ENCODE results near the gene PKNOX2.

Gene PKNOX2

DNA sequence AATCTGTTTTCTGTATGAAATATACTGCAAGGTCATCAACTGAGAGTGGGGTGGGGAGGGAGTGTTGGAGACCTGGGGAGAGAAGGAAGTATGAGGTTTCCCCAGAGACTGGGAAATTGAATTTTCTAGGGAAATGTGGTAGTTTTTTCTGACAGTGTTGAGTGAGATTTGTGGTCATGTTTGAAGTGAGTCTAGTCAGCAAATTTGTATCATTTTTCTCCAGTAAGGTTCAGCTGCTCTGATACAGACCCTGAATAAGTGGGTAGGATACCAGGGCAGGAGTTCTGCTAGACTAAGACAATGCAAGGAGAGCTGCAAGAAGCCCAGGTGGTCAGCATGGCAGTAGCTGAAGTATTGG lies 112.0 kb downstream of the PKNOX2 start:
- no peak for DNase-seq
- H2AK5ac ChIP-seq (ENCODE audit: low read length): no peak overlapping the region

DNA sequence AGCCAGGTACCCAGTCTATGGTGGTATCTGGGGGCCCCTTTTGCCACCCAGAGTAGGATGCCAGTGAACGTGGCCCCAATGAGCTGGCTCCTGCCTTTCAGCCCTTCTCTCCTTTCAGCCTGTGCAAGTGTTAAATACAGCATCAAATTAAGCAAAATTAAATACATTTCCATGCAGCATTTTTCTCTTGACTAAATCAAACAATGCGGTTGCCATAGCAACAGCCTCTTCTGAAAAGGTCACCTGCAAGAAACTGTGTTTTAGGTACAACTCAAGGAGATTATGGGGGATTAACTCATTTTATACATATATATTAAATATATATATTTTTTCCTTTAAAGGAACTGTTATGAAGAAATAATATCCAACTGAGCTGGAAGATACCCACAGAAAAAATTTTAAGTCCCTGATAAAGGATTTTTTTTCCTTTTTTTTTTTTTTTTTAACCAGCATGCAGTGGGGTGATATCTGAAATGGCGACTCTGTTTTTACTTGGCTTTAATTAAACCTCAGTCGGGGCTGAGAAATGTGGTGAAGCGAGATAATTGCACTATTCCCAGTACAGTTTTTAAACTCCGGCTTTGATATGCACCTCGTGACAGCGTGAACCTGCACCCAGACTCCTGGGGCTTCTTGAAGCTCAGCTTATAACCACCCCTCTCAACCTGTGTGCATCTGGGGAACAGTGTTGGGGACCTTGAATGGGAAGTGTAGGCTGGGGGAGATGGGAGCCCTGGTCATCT lies 115.3 kb downstream of the PKNOX2 start:
- WGBS (ENCODE audit: extremely low coverage, insufficient coverage, insufficient read length): no CpG with 5 or more reads among the region's 8 CpGs
- H4K12ac ChIP-seq (ENCODE audit: low read depth, low read length): no peak overlapping the region

More for the DNA sequence above, 112.0 kb downstream of the PKNOX2 start:
- H3K23ac ChIP-seq (ENCODE audit: low read length): no peak overlapping the region
- peaks cover 12 to 13% of the 10 kb centered on the region in 2 experiments for H3K4me1 ChIP-seq (ENCODE audit: control insufficient read depth in 1 of 2, insufficient read depth in 2 of 2, low read length in 2 of 2)
- H4K8ac ChIP-seq (ENCODE audit: low read depth, low read length): no peak overlapping the region
- no peak overlapping the region for H3K18ac ChIP-seq (ENCODE audit: low read length)
- no peak overlapping the region for H4K91ac ChIP-seq (ENCODE audit: low read depth, low read length)
- H2BK12ac ChIP-seq (ENCODE audit: low read length): no peak overlapping the region
- no peak overlapping the region for H3K4ac ChIP-seq (ENCODE audit: low read depth, low read length)
- H4K12ac ChIP-seq (ENCODE audit: low read depth, low read length): no peak overlapping the region
- H3K79me2 ChIP-seq (ENCODE audit: control insufficient read depth, insufficient read depth, low read length, poor library complexity): no peaks in the 10 kb centered on the region
- peaks cover 2% of the 10 kb centered on the region for H3K9me3 ChIP-seq (ENCODE audit: insufficient read depth, low read depth, low read length)
- no peak overlapping the region for H3K14ac ChIP-seq (ENCODE audit: low read length)
- H3K4me2 ChIP-seq (ENCODE audit: low read length): no peak overlapping the region
- H3K4me3 ChIP-seq (ENCODE audit: low read depth, low read length): no peak overlapping the region
- H3K27me3 ChIP-seq (ENCODE audit: insufficient read depth, low read length): no peaks in the 10 kb centered on the region
- H3K36me3 ChIP-seq (ENCODE audit: control insufficient read depth in 1 of 2, insufficient read depth in 2 of 2, low read length in 2 of 2): no peaks in the 10 kb centered on the region
- H3K9ac ChIP-seq (ENCODE audit: low read length): no peak overlapping the region
- H3K27ac ChIP-seq (ENCODE audit: low read depth, low read length): no peak overlapping the region
- no peak overlapping the region for H2BK5ac ChIP-seq (ENCODE audit: low read depth, low read length, poor library complexity)
- no peak overlapping the region for H2AFZ ChIP-seq (ENCODE audit: insufficient read depth, low read length, poor library complexity)
- peaks cover 2% of the 10 kb centered on the region for H3K79me1 ChIP-seq (ENCODE audit: low read length)
- H2BK120ac ChIP-seq (ENCODE audit: insufficient read depth, low read length, poor library complexity): no peak overlapping the region

DNA sequence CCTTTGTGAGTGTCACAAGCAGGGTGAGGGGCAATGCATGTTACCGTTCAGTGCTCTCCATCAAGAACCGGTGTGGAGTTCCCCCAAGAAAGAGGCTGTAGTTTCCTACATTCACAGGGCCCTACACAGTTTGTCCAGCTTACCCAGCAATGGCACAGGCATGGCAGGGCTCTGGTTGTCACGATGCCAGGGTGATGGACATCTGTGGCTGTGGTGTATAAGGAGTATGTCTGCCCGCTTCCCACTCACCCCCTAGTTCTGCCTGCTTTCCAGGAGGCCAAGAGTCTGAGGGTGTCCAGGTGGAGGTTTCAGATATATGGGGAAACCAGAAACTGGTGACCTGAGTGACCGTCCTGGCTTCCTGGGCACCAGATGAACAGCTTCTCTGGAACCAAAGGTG lies 116.1 kb downstream of the PKNOX2 start:
- no peaks in the 10 kb centered on the region for H3K27me3 ChIP-seq (ENCODE audit: insufficient read depth, low read length)
- H3K36me3 ChIP-seq (ENCODE audit: control insufficient read depth in 1 of 2, insufficient read depth in 2 of 2, low read length in 2 of 2): no peaks in the 10 kb centered on the region
- no peak overlapping the region for H3K18ac ChIP-seq (ENCODE audit: low read length)
- H3K4ac ChIP-seq (ENCODE audit: low read depth, low read length): no peak overlapping the region
- no peaks in the 10 kb centered on the region for H3K4me1 ChIP-seq (ENCODE audit: control insufficient read depth in 1 of 2, insufficient read depth in 2 of 2, low read length in 2 of 2)
- H3K79me2 ChIP-seq (ENCODE audit: control insufficient read depth, insufficient read depth, low read length, poor library complexity): no peaks in the 10 kb centered on the region
- H3K9me3 ChIP-seq (ENCODE audit: insufficient read depth, low read depth, low read length): peaks cover 2% of the 10 kb centered on the region
- no peak overlapping the region for H4K12ac ChIP-seq (ENCODE audit: low read depth, low read length)
- H3K14ac ChIP-seq (ENCODE audit: low read length): no peak overlapping the region
- H3K79me1 ChIP-seq (ENCODE audit: low read length): no peaks in the 10 kb centered on the region
- no CpG with 5 or more reads among the region's 5 CpGs for WGBS (ENCODE audit: extremely low coverage, insufficient coverage, insufficient read length)
- H4K8ac ChIP-seq (ENCODE audit: low read depth, low read length): no peak overlapping the region
- H3K4me2 ChIP-seq (ENCODE audit: low read length): no peak overlapping the region
- H3K4me3 ChIP-seq (ENCODE audit: low read depth, low read length): no peak overlapping the region
- H2BK120ac ChIP-seq (ENCODE audit: insufficient read depth, low read length, poor library complexity): no peak overlapping the region
- no peak overlapping the region for H3K9ac ChIP-seq (ENCODE audit: low read length)
- no peak overlapping the region for H3K27ac ChIP-seq (ENCODE audit: low read depth, low read length)
- H2BK12ac ChIP-seq (ENCODE audit: low read length): no peak overlapping the region
- no peak overlapping the region for H2AK5ac ChIP-seq (ENCODE audit: low read length)
- H2BK5ac ChIP-seq (ENCODE audit: low read depth, low read length, poor library complexity): no peak overlapping the region
- H4K91ac ChIP-seq (ENCODE audit: low read depth, low read length): no peak overlapping the region
- DNase-seq: no peak
- no peak overlapping the region for H2AFZ ChIP-seq (ENCODE audit: insufficient read depth, low read length, poor library complexity)
- H3K23ac ChIP-seq (ENCODE audit: low read length): no peak overlapping the region

More for the DNA sequence above, 115.3 kb downstream of the PKNOX2 start:
- no peak overlapping the region for H2BK5ac ChIP-seq (ENCODE audit: low read depth, low read length, poor library complexity)
- H3K27me3 ChIP-seq (ENCODE audit: insufficient read depth, low read length): no peaks in the 10 kb centered on the region
- no peaks in the 10 kb centered on the region for H3K79me1 ChIP-seq (ENCODE audit: low read length)
- H4K91ac ChIP-seq (ENCODE audit: low read depth, low read length): no peak overlapping the region
- no peak overlapping the region for H3K14ac ChIP-seq (ENCODE audit: low read length)
- H3K9ac ChIP-seq (ENCODE audit: low read length): no peak overlapping the region
- H3K27ac ChIP-seq (ENCODE audit: low read depth, low read length): no peak overlapping the region
- H3K4me1 ChIP-seq (ENCODE audit: control insufficient read depth in 1 of 2, insufficient read depth in 2 of 2, low read length in 2 of 2): no peaks in the 10 kb centered on the region
- no peaks in the 10 kb centered on the region for H3K79me2 ChIP-seq (ENCODE audit: control insufficient read depth, insufficient read depth, low read length, poor library complexity)
- no peak overlapping the region for H2BK12ac ChIP-seq (ENCODE audit: low read length)
- no peak overlapping the region for H3K4ac ChIP-seq (ENCODE audit: low read depth, low read length)
- H3K23ac ChIP-seq (ENCODE audit: low read length): no peak overlapping the region
- no peak overlapping the region for H2AFZ ChIP-seq (ENCODE audit: insufficient read depth, low read length, poor library complexity)
- peaks cover 2% of the 10 kb centered on the region for H3K9me3 ChIP-seq (ENCODE audit: insufficient read depth, low read depth, low read length)
- no peak for DNase-seq
- H2AK5ac ChIP-seq (ENCODE audit: low read length): no peak overlapping the region
- H3K36me3 ChIP-seq (ENCODE audit: control insufficient read depth in 1 of 2, insufficient read depth in 2 of 2, low read length in 2 of 2): no peaks in the 10 kb centered on the region
- no peak overlapping the region for H2BK120ac ChIP-seq (ENCODE audit: insufficient read depth, low read length, poor library complexity)
- no peak overlapping the region for H3K4me2 ChIP-seq (ENCODE audit: low read length)
- no peak overlapping the region for H3K4me3 ChIP-seq (ENCODE audit: low read depth, low read length)
- no peak overlapping the region for H3K18ac ChIP-seq (ENCODE audit: low read length)
- no peak overlapping the region for H4K8ac ChIP-seq (ENCODE audit: low read depth, low read length)

DNA sequence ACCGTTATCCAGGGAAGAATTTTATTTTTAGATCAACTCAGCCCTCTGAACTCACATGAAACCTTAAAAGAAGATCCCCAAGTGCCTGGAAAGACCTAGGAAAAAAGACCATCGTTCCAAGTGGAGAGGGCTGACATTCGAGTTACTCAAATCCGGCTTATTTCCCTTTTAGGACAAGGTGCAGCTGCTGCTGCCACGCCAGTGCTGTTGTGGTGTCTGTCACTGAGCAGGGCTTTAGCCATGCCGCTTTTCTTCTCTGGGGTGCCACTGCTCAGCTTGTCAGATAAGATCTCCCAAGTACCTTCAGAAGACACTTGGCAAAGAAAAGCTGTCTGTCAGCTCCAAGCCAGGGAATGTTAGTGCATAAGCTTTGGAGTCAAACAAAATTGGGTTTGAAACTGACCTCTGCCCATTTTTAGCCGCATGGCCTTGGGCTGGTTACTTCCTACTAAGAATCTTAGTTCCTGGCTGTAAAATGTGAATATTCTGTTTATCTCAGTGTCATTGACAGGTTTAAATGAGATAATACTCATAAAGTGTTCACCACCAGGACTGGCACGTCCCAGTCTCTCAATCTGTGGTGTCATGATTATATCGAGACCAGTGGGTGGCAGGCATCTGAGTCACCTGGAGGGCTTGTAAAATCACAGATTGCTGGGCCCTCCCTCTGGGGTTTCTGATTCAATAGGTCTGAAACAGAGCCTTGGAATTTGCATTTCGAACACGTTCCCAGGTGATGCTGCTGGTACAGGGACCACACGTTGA lies 117.5 kb downstream of the PKNOX2 start:
- no peak overlapping the region for H4K91ac ChIP-seq (ENCODE audit: low read depth, low read length)
- no peak overlapping the region for H2AFZ ChIP-seq (ENCODE audit: insufficient read depth, low read length, poor library complexity)
- H3K23ac ChIP-seq (ENCODE audit: low read length): no peak overlapping the region
- no peak overlapping the region for H2BK120ac ChIP-seq (ENCODE audit: insufficient read depth, low read length, poor library complexity)
- no peak overlapping the region for H3K27ac ChIP-seq (ENCODE audit: low read depth, low read length)
- no peaks in the 10 kb centered on the region for H3K79me1 ChIP-seq (ENCODE audit: low read length)
- H2AK5ac ChIP-seq (ENCODE audit: low read length): no peak overlapping the region
- H3K14ac ChIP-seq (ENCODE audit: low read length): no peak overlapping the region
- H3K4me1 ChIP-seq (ENCODE audit: control insufficient read depth in 1 of 2, insufficient read depth in 2 of 2, low read length in 2 of 2): no peaks in the 10 kb centered on the region
- H3K79me2 ChIP-seq (ENCODE audit: control insufficient read depth, insufficient read depth, low read length, poor library complexity): no peaks in the 10 kb centered on the region
- WGBS (ENCODE audit: extremely low coverage, insufficient coverage, insufficient read length): no CpG with 5 or more reads among the region's 12 CpGs
- H2BK5ac ChIP-seq (ENCODE audit: low read depth, low read length, poor library complexity): no peak overlapping the region
- no peaks in the 10 kb centered on the region for H3K27me3 ChIP-seq (ENCODE audit: insufficient read depth, low read length)
- no peak overlapping the region for H3K4me2 ChIP-seq (ENCODE audit: low read length)
- H3K18ac ChIP-seq (ENCODE audit: low read length): no peak overlapping the region
- no peak overlapping the region for H4K8ac ChIP-seq (ENCODE audit: low read depth, low read length)
- no peaks in the 10 kb centered on the region for H3K36me3 ChIP-seq (ENCODE audit: control insufficient read depth in 1 of 2, insufficient read depth in 2 of 2, low read length in 2 of 2)
- H4K12ac ChIP-seq (ENCODE audit: low read depth, low read length): no peak overlapping the region
- H3K9me3 ChIP-seq (ENCODE audit: insufficient read depth, low read depth, low read length): peaks cover 4% of the 10 kb centered on the region
- H2BK12ac ChIP-seq (ENCODE audit: low read length): no peak overlapping the region
- H3K9ac ChIP-seq (ENCODE audit: low read length): no peak overlapping the region
- peak; percentile 78 to 80 for DNase-seq
- H3K4ac ChIP-seq (ENCODE audit: low read depth, low read length): no peak overlapping the region
- no peak overlapping the region for H3K4me3 ChIP-seq (ENCODE audit: low read depth, low read length)
